WTC11 (cell line): Measurements from ENCODE around the gene MYLK4. TPM values are rescaled to one million over a fixed set of nuclear protein-coding genes. Genes with fewer than 3 reads are reported as not detected.

Source experiments
- ATAC-seq: fragments of 200-7000 bp; cut with Tn5 transposase; 2 replicates; pipeline ENCODE4 v1.10.0; 2021; ENCODE audit warnings: mild to moderate bottlenecking, moderate library complexity
- CTCF ChIA-PET: fragments of 300-600 bp; sonication (Branson Sonifier 250); formaldehyde crosslinking; loops from one replicate; lab custom pipeline; 2021; ENCODE audit warnings: antibody characterized with exemption; lab: Charles Lee
- POLR2A ChIA-PET: fragments of 350-600 bp; sonication (Branson Sonifier 250); formaldehyde crosslinking; loops from one replicate; lab custom pipeline; 2021; ENCODE audit warnings: antibody characterized with exemption; lab: Charles Lee
- DNase-seq: peaks from one replicate; pipeline ENCODE4 v3.0.0; 2021; ENCODE audit warnings: low spot score
- H3K27ac Mint-ChIP-seq: 2 replicates; pipeline ENCODE4 v1.8.0; 2021; ENCODE audit warnings: mixed read lengths
- H3K27me3 Mint-ChIP-seq: 2 replicates; pipeline ENCODE4 v1.8.0; 2021; ENCODE audit warnings: low read depth, mild to moderate bottlenecking, moderate library complexity, mixed read lengths
- H3K36me3 Mint-ChIP-seq: 2 replicates; pipeline ENCODE4 v1.8.0; 2021; ENCODE audit warnings: mixed read lengths
- H3K4me1 Mint-ChIP-seq: 2 replicates; pipeline ENCODE4 v1.8.0; 2022; ENCODE audit warnings: mixed read lengths
- H3K4me3 Mint-ChIP-seq: 2 replicates; pipeline ENCODE4 v1.8.0; 2021; ENCODE audit warnings: mild to moderate bottlenecking, moderate library complexity, mixed read lengths
- H3K9me3 Mint-ChIP-seq: 2 replicates; pipeline ENCODE4 v1.8.0; 2021; ENCODE audit warnings: mixed read lengths
- AFF4 ChIP-seq: sonication (generic); formaldehyde crosslinking; IDR thresholded peaks from 2 replicates; pipeline ENCODE4 v1.8.1; 2023; ENCODE audit warnings: mild to moderate bottlenecking, missing genetic modification reagents, borderline replicate concordance
- ARID4B ChIP-seq: sonication (generic); formaldehyde crosslinking; IDR thresholded peaks from 2 replicates; pipeline ENCODE4 v1.8.0; 2023; ENCODE audit warnings: missing genetic modification reagents, mild to moderate bottlenecking, borderline replicate concordance
- ERG ChIP-seq: fragments of 250-450 bp; sonication (Bioruptor Pico); IDR thresholded peaks from 2 replicates; pipeline ENCODE4 v1.8.0; 2021; ENCODE audit warnings: mild to moderate bottlenecking
- JUN ChIP-seq: sonication (generic); formaldehyde crosslinking; IDR thresholded peaks from 2 replicates; pipeline ENCODE4 v1.8.0; 2023; ENCODE audit warnings: mild to moderate bottlenecking, missing genetic modification reagents
- KAT7 ChIP-seq: sonication (generic); formaldehyde crosslinking; IDR thresholded peaks from 2 replicates; pipeline ENCODE4 v1.8.1; 2023; ENCODE audit warnings: missing genetic modification reagents, mild to moderate bottlenecking, borderline replicate concordance
- PRDM15 ChIP-seq: sonication (generic); formaldehyde crosslinking; IDR thresholded peaks from 2 replicates; pipeline ENCODE4 v1.8.0; 2022; ENCODE audit warnings: missing genetic modification reagents
- SMAD3 ChIP-seq: sonication (generic); formaldehyde crosslinking; IDR thresholded peaks from 2 replicates; pipeline ENCODE4 v1.8.0; 2022; ENCODE audit warnings: missing genetic modification reagents, mild to moderate bottlenecking, borderline replicate concordance
- USF1 ChIP-seq: sonication (generic); formaldehyde crosslinking; IDR thresholded peaks from 2 replicates; pipeline ENCODE4 v1.8.0; 2022; ENCODE audit warnings: mild to moderate bottlenecking, missing genetic modification reagents
- ZNF423 ChIP-seq: fragments of 250-450 bp; sonication (Bioruptor Pico); IDR thresholded peaks from 2 replicates; pipeline ENCODE4 v2.1.2; 2022; ENCODE audit warnings: mild to moderate bottlenecking, moderate library complexity
- ZNF512 ChIP-seq: sonication (generic); formaldehyde crosslinking; IDR thresholded peaks from 2 replicates; pipeline ENCODE4 v1.8.1; 2022; ENCODE audit warnings: missing genetic modification reagents, borderline replicate concordance
- ZSCAN18 ChIP-seq: fragments of 250-450 bp; sonication (Bioruptor Pico); IDR thresholded peaks from 2 replicates; pipeline ENCODE4 v2.1.2; 2022; ENCODE audit warnings: mild to moderate bottlenecking, moderate library complexity
- total RNA-seq: library from RNA; stranded (reverse); gene quantifications from 3 replicates; pipeline ENCODE4 v1.2.3, GENCODE V29; 2021
- TF ChIP-seq, protein P1 (sequence below): sonication (generic); formaldehyde crosslinking; IDR thresholded peaks from 2 replicates; pipeline ENCODE4 v1.8.1; 2022; ENCODE audit warnings: mild to moderate bottlenecking, missing genetic modification reagents, moderate library complexity, borderline replicate concordance

Gene MYLK4
- total RNA-seq, 1 experiment from 2014 or later = 0.13 TPM

- Mint-ChIP-seq H3K27ac (no peak overlapping the region), H3K27me3 (no peaks in the 10 kb centered on the region), H3K9me3 (peaks cover 16% of the 10 kb centered on the region), H3K36me3 (no peaks in the 10 kb centered on the region), H3K4me1 (no peaks in the 10 kb centered on the region), H3K4me3 (no peak overlapping the region)
- ATAC-seq (no peak), DNase-seq (no peak)
- ChIA-PET CTCF (no interaction called here), POLR2A (no interaction called here)
- TF ChIP-seq ZNF423 (CRISPR knock-in tag) (no peak), AFF4 (CRISPR knock-in tag) (no peak), PRDM15 (CRISPR knock-in tag) (no peak), ERG (no peak), JUN (CRISPR knock-in tag) (no peak), USF1 (no peak), KAT7 (CRISPR knock-in tag) (no peak), ARID4B (CRISPR knock-in tag) (no peak), ZSCAN18 (CRISPR knock-in tag) (no peak), SMAD3 (CRISPR knock-in tag) (no peak), ZNF512 (CRISPR knock-in tag) (no peak)
- TF ChIP-seq, protein P1, sequence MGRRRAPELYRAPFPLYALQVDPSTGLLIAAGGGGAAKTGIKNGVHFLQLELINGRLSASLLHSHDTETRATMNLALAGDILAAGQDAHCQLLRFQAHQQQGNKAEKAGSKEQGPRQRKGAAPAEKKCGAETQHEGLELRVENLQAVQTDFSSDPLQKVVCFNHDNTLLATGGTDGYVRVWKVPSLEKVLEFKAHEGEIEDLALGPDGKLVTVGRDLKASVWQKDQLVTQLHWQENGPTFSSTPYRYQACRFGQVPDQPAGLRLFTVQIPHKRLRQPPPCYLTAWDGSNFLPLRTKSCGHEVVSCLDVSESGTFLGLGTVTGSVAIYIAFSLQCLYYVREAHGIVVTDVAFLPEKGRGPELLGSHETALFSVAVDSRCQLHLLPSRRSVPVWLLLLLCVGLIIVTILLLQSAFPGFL (CRISPR knock-in tag) = no peak
Observed at GRCh38 chr6:2756241-2756640, 5.5 kb upstream of the MYLK4 start.
